Parathyroid adenoma (tissue), 2 donors: ENCODE measurements around the gene PNLIPRP1.

ENCODE experiments used
- H2AFZ ChIP-seq: fragments of 300-600 bp; sonication (generic); one replicate; pipeline ENCODE4 v1.7.0; 2017; ENCODE audit warnings: antibody characterized with exemption, mild to moderate bottlenecking
- H3K27ac ChIP-seq: fragments of 300-600 bp; sonication (generic); one replicate; pipeline ENCODE4 v1.7.0; 2017
- H3K27me3 ChIP-seq: fragments of 300-600 bp; sonication (generic); one replicate; pipeline ENCODE4 v1.7.0; 2017; ENCODE audit warnings: low read length; ENCODE audit not compliant: control insufficient read depth, insufficient read depth
- H3K36me3 ChIP-seq: fragments of 300-600 bp; sonication (generic); one replicate; pipeline ENCODE4 v1.7.0; 2017; ENCODE audit warnings: low read length; ENCODE audit not compliant: control insufficient read depth, insufficient read depth
- H3K4me1 ChIP-seq: fragments of 300-600 bp; sonication (generic); one replicate; pipeline ENCODE4 v1.7.0; 2017; ENCODE audit warnings: control low read depth
- H3K4me2 ChIP-seq: fragments of 300-600 bp; sonication (generic); one replicate; pipeline ENCODE4 v1.7.0; 2017; ENCODE audit warnings: low read length
- H3K4me3 ChIP-seq: fragments of 300-600 bp; sonication (generic); one replicate; pipeline ENCODE4 v1.7.0; 2017; ENCODE audit warnings: low read depth, low read length
- H3K79me2 ChIP-seq: fragments of 300-600 bp; sonication (generic); one replicate; pipeline ENCODE4 v1.7.0; 2017; ENCODE audit warnings: control low read depth
- H3K9ac ChIP-seq: fragments of 300-600 bp; sonication (generic); one replicate; pipeline ENCODE4 v1.7.0; 2017; ENCODE audit warnings: mild to moderate bottlenecking
- H3K9me3 ChIP-seq: fragments of 300-600 bp; sonication (generic); one replicate; pipeline ENCODE4 v1.7.0; 2017; ENCODE audit warnings: low read length; ENCODE audit not compliant: control insufficient read depth
- TF ChIP-seq, protein P1 (sequence below): fragments of 300-600 bp; sonication (generic); IDR thresholded peaks from one replicate; pipeline ENCODE4 v1.7.0; 2017; ENCODE audit warnings: antibody characterized with exemption, mild to moderate bottlenecking
- donor health status: primary hyperparathyroidism.

PNLIPRP1 gene

GRCh38 chr10:116565534-116565933 is 25.2 kb upstream of the PNLIPRP1 start:
- H3K9ac ChIP-seq, result no peak overlapping the region
- H3K4me2 ChIP-seq, result no peak overlapping the region
- H3K27ac ChIP-seq, result no peak overlapping the region
- H2AFZ ChIP-seq, result no peak overlapping the region
- no peaks in the 10 kb centered on the region for H3K4me1 ChIP-seq
- H3K4me3 ChIP-seq, result no peak overlapping the region
- H3K9me3 ChIP-seq, result no peaks in the 10 kb centered on the region
- H3K27me3 ChIP-seq, result no peaks in the 10 kb centered on the region
- TF ChIP-seq, protein P1, sequence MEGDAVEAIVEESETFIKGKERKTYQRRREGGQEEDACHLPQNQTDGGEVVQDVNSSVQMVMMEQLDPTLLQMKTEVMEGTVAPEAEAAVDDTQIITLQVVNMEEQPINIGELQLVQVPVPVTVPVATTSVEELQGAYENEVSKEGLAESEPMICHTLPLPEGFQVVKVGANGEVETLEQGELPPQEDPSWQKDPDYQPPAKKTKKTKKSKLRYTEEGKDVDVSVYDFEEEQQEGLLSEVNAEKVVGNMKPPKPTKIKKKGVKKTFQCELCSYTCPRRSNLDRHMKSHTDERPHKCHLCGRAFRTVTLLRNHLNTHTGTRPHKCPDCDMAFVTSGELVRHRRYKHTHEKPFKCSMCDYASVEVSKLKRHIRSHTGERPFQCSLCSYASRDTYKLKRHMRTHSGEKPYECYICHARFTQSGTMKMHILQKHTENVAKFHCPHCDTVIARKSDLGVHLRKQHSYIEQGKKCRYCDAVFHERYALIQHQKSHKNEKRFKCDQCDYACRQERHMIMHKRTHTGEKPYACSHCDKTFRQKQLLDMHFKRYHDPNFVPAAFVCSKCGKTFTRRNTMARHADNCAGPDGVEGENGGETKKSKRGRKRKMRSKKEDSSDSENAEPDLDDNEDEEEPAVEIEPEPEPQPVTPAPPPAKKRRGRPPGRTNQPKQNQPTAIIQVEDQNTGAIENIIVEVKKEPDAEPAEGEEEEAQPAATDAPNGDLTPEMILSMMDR, result no peak
- H3K36me3 ChIP-seq, result no peaks in the 10 kb centered on the region
- no peaks in the 10 kb centered on the region for H3K79me2 ChIP-seq

- TF ChIP-seq, protein P1, result no peak
- Histone ChIP-seq H3K79me2 (no peaks in the 10 kb centered on the region), H3K9ac (no peak overlapping the region), H3K4me3 (no peak overlapping the region), H3K4me1 (no peaks in the 10 kb centered on the region), H3K27ac (no peak overlapping the region), H3K4me2 (no peak overlapping the region), H2AFZ (no peak overlapping the region), H3K9me3 (no peaks in the 10 kb centered on the region), H3K36me3 (no peaks in the 10 kb centered on the region), H3K27me3 (no peaks in the 10 kb centered on the region)
Observed at GRCh38 chr10:116566932-116567331, 23.8 kb upstream of the PNLIPRP1 start.

- Histone ChIP-seq H3K4me3 (no peak overlapping the region), H3K36me3 (no peaks in the 10 kb centered on the region), H3K27me3 (no peaks in the 10 kb centered on the region), H3K79me2 (no peaks in the 10 kb centered on the region), H3K4me2 (no peak overlapping the region), H3K9me3 (no peaks in the 10 kb centered on the region), H3K4me1 (no peaks in the 10 kb centered on the region), H3K9ac (no peak overlapping the region), H2AFZ (no peak overlapping the region), H3K27ac (no peak overlapping the region)
- TF ChIP-seq, protein P1, result no peak
Observed at GRCh38 chr10:116567335-116567734, 23.4 kb upstream of the PNLIPRP1 start.

DNA sequence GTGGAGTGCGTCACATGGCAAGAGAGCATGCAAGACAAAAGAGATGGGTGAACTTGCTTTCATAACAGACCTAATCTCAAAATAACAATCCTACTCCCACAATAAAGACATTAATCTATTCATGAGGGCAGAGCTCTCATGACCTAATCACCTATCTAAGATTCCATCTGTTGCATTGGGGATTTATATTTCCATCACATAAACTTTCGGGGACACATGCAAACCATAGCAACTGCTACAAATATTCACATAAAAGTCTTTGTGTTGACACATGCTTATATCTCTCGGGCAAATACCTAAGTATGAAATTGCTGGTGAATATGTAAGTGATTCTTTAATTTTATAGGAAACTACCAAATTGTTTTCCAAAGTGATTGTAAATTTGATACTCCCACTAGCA is 16.0 kb upstream of the PNLIPRP1 start:
- Histone ChIP-seq H3K4me3 (no peak overlapping the region), H3K9ac (no peak overlapping the region), H3K9me3 (no peaks in the 10 kb centered on the region), H2AFZ (no peak overlapping the region), H3K4me2 (no peak overlapping the region), H3K4me1 (no peaks in the 10 kb centered on the region), H3K27me3 (no peaks in the 10 kb centered on the region), H3K27ac (no peak overlapping the region), H3K79me2 (no peaks in the 10 kb centered on the region), H3K36me3 (no peaks in the 10 kb centered on the region)
- TF ChIP-seq, protein P1, result no peak

- no peaks in the 10 kb centered on the region for H3K36me3 ChIP-seq
- no peaks in the 10 kb centered on the region for H3K79me2 ChIP-seq
- no peaks in the 10 kb centered on the region for H3K27me3 ChIP-seq
- TF ChIP-seq, protein P1, result no peak
- no peak overlapping the region for H3K27ac ChIP-seq
- H3K9me3 ChIP-seq, result no peaks in the 10 kb centered on the region
- H3K4me3 ChIP-seq, result no peak overlapping the region
- H2AFZ ChIP-seq, result no peak overlapping the region
- no peak overlapping the region for H3K9ac ChIP-seq
- no peak overlapping the region for H3K4me2 ChIP-seq
- H3K4me1 ChIP-seq, result no peaks in the 10 kb centered on the region
Observed at GRCh38 chr10:116587878-116588591, 2.7 kb upstream of the PNLIPRP1 start.
